22Rv1 (cell line): ENCODE measurements around the gene ZMYM3.

ENCODE experiments used
- H3K27ac ChIP-seq: fragments of 450-650 bp; 2 replicates; pipeline ENCODE4 v1.5.1; 2017
- ZFX ChIP-seq: fragments of 450-650 bp; IDR thresholded peaks from 2 replicates; pipeline ENCODE4 v1.6.1; 2017; ENCODE audit warnings: antibody characterized with exemption, borderline replicate concordance
- TF ChIP-seq, protein P1 (sequence below): fragments of 450-650 bp; IDR thresholded peaks from 2 replicates; pipeline ENCODE4 v1.5.1; 2017; ENCODE audit warnings: mild to moderate bottlenecking

ZMYM3 gene

DNA sequence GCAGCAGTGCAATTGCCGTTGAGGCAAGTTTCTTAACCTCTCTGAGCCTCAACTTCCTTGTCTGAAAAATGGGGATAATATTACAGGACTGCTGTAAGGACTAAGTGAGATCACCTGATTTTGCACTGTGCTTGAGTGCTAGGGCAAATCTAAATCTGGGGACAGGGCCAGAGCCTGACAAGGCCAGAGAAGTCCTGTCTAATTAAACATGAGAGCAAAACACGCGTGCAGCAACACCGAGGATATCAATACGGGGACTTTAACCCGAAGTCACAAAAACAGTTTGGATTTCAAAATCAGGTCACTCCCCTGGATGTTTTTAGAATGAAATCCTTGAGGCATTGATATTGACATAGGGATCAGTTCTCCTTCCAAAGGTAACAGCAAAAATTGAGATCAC lies 36.6 kb downstream of the ZMYM3 start:
- H3K27ac ChIP-seq = no peak overlapping the region
- TF ChIP-seq ZFX = no peak
- TF ChIP-seq, protein P1, sequence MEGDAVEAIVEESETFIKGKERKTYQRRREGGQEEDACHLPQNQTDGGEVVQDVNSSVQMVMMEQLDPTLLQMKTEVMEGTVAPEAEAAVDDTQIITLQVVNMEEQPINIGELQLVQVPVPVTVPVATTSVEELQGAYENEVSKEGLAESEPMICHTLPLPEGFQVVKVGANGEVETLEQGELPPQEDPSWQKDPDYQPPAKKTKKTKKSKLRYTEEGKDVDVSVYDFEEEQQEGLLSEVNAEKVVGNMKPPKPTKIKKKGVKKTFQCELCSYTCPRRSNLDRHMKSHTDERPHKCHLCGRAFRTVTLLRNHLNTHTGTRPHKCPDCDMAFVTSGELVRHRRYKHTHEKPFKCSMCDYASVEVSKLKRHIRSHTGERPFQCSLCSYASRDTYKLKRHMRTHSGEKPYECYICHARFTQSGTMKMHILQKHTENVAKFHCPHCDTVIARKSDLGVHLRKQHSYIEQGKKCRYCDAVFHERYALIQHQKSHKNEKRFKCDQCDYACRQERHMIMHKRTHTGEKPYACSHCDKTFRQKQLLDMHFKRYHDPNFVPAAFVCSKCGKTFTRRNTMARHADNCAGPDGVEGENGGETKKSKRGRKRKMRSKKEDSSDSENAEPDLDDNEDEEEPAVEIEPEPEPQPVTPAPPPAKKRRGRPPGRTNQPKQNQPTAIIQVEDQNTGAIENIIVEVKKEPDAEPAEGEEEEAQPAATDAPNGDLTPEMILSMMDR = no peak

DNA sequence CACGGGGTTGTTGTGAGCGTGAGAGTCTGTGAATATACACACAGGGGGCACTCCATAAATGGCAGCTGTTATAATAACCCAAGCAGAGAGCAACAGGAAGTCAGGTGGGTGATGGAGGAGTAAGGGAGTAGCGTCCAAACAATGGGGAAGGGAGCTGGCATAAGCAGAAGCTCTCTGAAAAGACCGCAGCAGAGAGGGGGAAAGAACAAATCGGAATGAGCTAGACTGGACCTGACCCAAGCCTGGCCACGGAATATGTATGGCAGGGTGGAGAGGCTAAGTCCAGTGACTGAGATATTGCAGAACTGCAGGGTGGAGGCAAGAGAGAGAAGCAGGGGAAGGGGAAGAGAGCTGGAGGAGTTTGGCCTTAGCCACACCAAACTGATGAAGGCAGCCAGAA lies 37.5 kb downstream of the ZMYM3 start:
- no peak overlapping the region for H3K27ac ChIP-seq
- TF ChIP-seq, protein P1 = no peak
- no peak for TF ChIP-seq ZFX

- TF ChIP-seq ZFX = no peak
- TF ChIP-seq, protein P1 = no peak
- no peak overlapping the region for H3K27ac ChIP-seq
Observed at GRCh38 chrX:71215338-71215912, 38.5 kb downstream of the ZMYM3 start.

GRCh38 chrX:71214604-71215337 lies 39.2 kb downstream of the ZMYM3 start:
- H3K27ac ChIP-seq = peak overlapping the region; percentile 58
- no peak for TF ChIP-seq ZFX
- TF ChIP-seq, protein P1 = no peak

DNA sequence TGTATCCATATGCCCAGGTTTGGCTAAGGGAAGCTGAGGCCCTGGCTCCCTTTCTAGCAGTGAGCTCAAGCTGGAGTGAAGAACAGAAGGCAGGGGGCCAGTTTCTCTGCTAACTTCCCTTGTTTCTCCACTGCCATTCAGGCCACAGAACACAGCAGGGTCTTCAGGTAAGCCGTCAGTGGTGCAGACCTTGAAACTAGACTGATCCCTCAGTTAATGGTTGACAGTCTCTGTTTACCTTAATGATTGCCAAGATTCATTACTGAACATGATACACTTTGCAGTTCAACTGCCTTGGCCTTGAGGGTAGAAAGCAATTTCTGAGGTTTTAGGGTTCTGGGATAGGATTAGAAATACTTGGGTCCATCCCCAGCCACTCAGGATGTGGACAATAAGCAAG lies 39.8 kb downstream of the ZMYM3 start:
- H3K27ac ChIP-seq = peak overlapping the region; percentile 58
- TF ChIP-seq, protein P1 = no peak
- no peak for TF ChIP-seq ZFX

GRCh38 chrX:71212536-71212935 lies 41.4 kb downstream of the ZMYM3 start:
- no peak overlapping the region for H3K27ac ChIP-seq
- TF ChIP-seq, protein P1 = no peak
- TF ChIP-seq ZFX = no peak

GRCh38 chrX:71210816-71211215 lies 43.1 kb downstream of the ZMYM3 start:
- no peak overlapping the region for H3K27ac ChIP-seq
- TF ChIP-seq, protein P1 = no peak
- TF ChIP-seq ZFX = no peak
